ENCODE results near the gene SLC6A11. TPM values are rescaled to one million over a fixed set of nuclear protein-coding genes. Genes with fewer than 3 reads are reported as not detected.

Gene SLC6A11
- total and polyA plus RNA-seq, 2 of the 8 experiments (the other 6 are each of a cell fraction or from before 2014, with no cell fraction given): 0.78 to 1.5 TPM

- 91% methylated on average over 7 of the region's 7 CpGs; no CpG with 5 or more reads in 1 of the 2 experiments for WGBS, 2 experiments (ENCODE audit: extremely low coverage in 1 of 2, insufficient coverage in 1 of 2, insufficient read length in 1 of 2, insufficient replicate concordance in 2 of 2, low coverage in 1 of 2, low lambda C conversion rate in 2 of 2, missing lambda C conversion rate in 1 of 2)
- Histone ChIP-seq H2BK12ac (ENCODE audit: low read depth, low read length) (no peak overlapping the region), H4K8ac (ENCODE audit: extremely low read depth, insufficient read depth, low read length) (no peak overlapping the region), H2AFZ (ENCODE audit: low read length) (no peak overlapping the region), H3K4ac (replicated peaks; ENCODE audit: insufficient read length, low read depth, low read length) (no peak overlapping the region), H3K23me2 (ENCODE audit: low read depth, low read length) (no peaks in the 10 kb centered on the region), H3K36me3 (ENCODE audit: control insufficient read depth in 2 of 4, insufficient read depth in 4 of 4, low read length in 3 of 4) (no peaks in the 10 kb centered on the region), H3K27ac (ENCODE audit: low read depth, low read length) (no peak overlapping the region), H4K91ac (replicated peaks; ENCODE audit: insufficient read length, low read length) (no peak overlapping the region), H3K23ac (ENCODE audit: insufficient read length) (no peak overlapping the region), H3K18ac (ENCODE audit: extremely low read depth, low read length) (no peak overlapping the region), H2AK5ac (ENCODE audit: low read depth, low read length) (no peak overlapping the region), H4K20me1 (replicated peaks in 1 of 2; ENCODE audit: control insufficient read depth in 1 of 2, insufficient read depth in 2 of 2, low read length in 2 of 2) (no peaks in the 10 kb centered on the region), H2BK5ac (ENCODE audit: low read depth, low read length) (no peak overlapping the region), H3K56ac (replicated peaks; ENCODE audit: insufficient read length, low read depth, low read length) (no peak overlapping the region), H3K9me3 (ENCODE audit: insufficient read depth in 2 of 2, low read depth in 1 of 2, low read length in 1 of 2) (no peaks in the 10 kb centered on the region), H3K79me2 (ENCODE audit: control insufficient read depth in 1 of 2, insufficient read depth in 2 of 2, low read length in 2 of 2) (no peaks in the 10 kb centered on the region), H3K4me1 (replicated peaks in 1 of 4; ENCODE audit: control insufficient read depth in 3 of 4, insufficient read depth in 4 of 4, low read length in 3 of 4) (peaks cover 0 to 5% (median 2%) of the 10 kb centered on the region in 4 experiments; a peak in 3 of 7 replicates), H2BK120ac (replicated peaks; ENCODE audit: low read depth, low read length) (no peak overlapping the region), H2BK15ac (ENCODE audit: low read length) (no peak overlapping the region), H3K14ac (ENCODE audit: insufficient read length) (no peak overlapping the region), H3K9ac (replicated peaks in 1 of 4; ENCODE audit: extremely low read depth in 1 of 4, low read depth in 3 of 4, low read length in 3 of 4) (no peak overlapping the region), H4K5ac (ENCODE audit: insufficient read length, low read depth, low read length) (no peak overlapping the region), H2BK20ac (ENCODE audit: low read length) (no peak overlapping the region), H3K79me1 (ENCODE audit: low read depth, low read length) (no peaks in the 10 kb centered on the region), H3K4me3 (ENCODE audit: extremely low read depth in 1 of 4, insufficient read depth in 2 of 4, low read depth in 3 of 4, low read length in 4 of 4) (no peak overlapping the region), H3K27me3 (replicated peaks in 1 of 4; ENCODE audit: control insufficient read depth in 3 of 4, extremely low read depth in 1 of 4, insufficient read depth in 3 of 4, low read length in 3 of 4) (no peaks in the 10 kb centered on the region; a peak in 1 of 7 replicates), H3K4me2 (ENCODE audit: insufficient read depth in 1 of 2, low read depth in 2 of 2, low read length in 2 of 2) (no peak overlapping the region)
- CTCF ChIA-PET (ENCODE audit: partially characterized antibody): interaction anchor here (1.0 to 2.2 kb wide), 6 partner anchors 8 to 174 kb away, joined by 3 to 7 read pairs (median 4); no protein-coding TSS in a partner anchor
- no peak for DNase-seq (ENCODE audit: low read depth in 1 of 2, low spot score in 2 of 2)
- POLR2A ChIA-PET (ENCODE audit: partially characterized antibody): no interaction called here
- FAIRE-seq: no peak
- TF ChIP-seq BRCA1 (IDR thresholded peaks at IDR 0.05; ENCODE audit: low read depth, low read length): no peak
- TF ChIP-seq ATF3 (IDR thresholded peaks at IDR 0.05; ENCODE audit: insufficient read depth, low read depth, low read length): no peak
- no peak for TF ChIP-seq PHF8 (conservative IDR thresholded peaks at IDR 0.05; ENCODE audit: low read depth, low read length)
- no peak for TF ChIP-seq GABPA (IDR thresholded peaks at IDR 0.05; ENCODE audit: borderline replicate concordance, insufficient read depth, low read length)
- no peak for TF ChIP-seq POU5F1 (IDR thresholded peaks at IDR 0.05; ENCODE audit: low read depth, low read length)
- no peak for TF ChIP-seq POLR2AphosphoS5 (IDR thresholded peaks at IDR 0.05; ENCODE audit: low read depth, low read length)
- TF ChIP-seq TEAD4 (IDR thresholded peaks at IDR 0.05; ENCODE audit: low read depth, low read length): no peak
- TF ChIP-seq RFX5 (IDR thresholded peaks at IDR 0.05; ENCODE audit: borderline replicate concordance, low read depth, low read length): no peak
- TF ChIP-seq SIX5 (IDR thresholded peaks at IDR 0.05; ENCODE audit: low read depth, low read length): no peak
- TF ChIP-seq FOSL1 (IDR thresholded peaks at IDR 0.05; ENCODE audit: insufficient read depth, low read depth, low read length): no peak
- TF ChIP-seq SP1 (IDR thresholded peaks at IDR 0.05; ENCODE audit: low read depth, low read length): no peak
- TF ChIP-seq CTBP2 (IDR thresholded peaks at IDR 0.05; ENCODE audit: borderline replicate concordance, insufficient read depth, insufficient read length, low read length): no peak
- TF ChIP-seq RXRA (IDR thresholded peaks at IDR 0.05; ENCODE audit: insufficient read depth, low read depth, low read length): no peak
- TF ChIP-seq POLR2A (IDR thresholded peaks at IDR 0.05; ENCODE audit: control extremely low read depth in 1 of 2, low read depth in 2 of 2, low read length in 2 of 2): no peak
- TF ChIP-seq HDAC6 (IDR thresholded peaks at IDR 0.05; ENCODE audit: low read depth, low read length): no peak
Measured at GRCh38 chr3:10936686-10937085, 120.7 kb downstream of the SLC6A11 start.

Data from H1 (cell line).